Nephron progenitor cell (in vitro differentiated cells): ENCODE results near the gene PASK.

Experiments
- DNase-seq: peaks from one replicate; pipeline ENCODE4 v3.0.0; 2021
- H3K27ac Mint-ChIP-seq: 2 replicates; pipeline ENCODE4 v1.8.0; 2021; ENCODE audit warnings: mild to moderate bottlenecking, moderate library complexity, mixed read lengths
- H3K27me3 Mint-ChIP-seq: 2 replicates; pipeline ENCODE4 v1.8.0; 2021; ENCODE audit warnings: mild to moderate bottlenecking, low read depth, mixed read lengths; ENCODE audit not compliant: poor library complexity
- H3K36me3 Mint-ChIP-seq: 2 replicates; pipeline ENCODE4 v1.8.0; 2021; ENCODE audit warnings: low read depth, mixed read lengths
- H3K4me1 Mint-ChIP-seq: 2 replicates; pipeline ENCODE4 v1.8.0; 2021; ENCODE audit warnings: mixed read lengths
- H3K4me3 Mint-ChIP-seq: 2 replicates; pipeline ENCODE4 v1.8.0; 2021; ENCODE audit warnings: mild to moderate bottlenecking, moderate library complexity, mixed read lengths
- H3K9me3 Mint-ChIP-seq: 2 replicates; pipeline ENCODE4 v1.8.0; 2021; ENCODE audit warnings: mild to moderate bottlenecking, moderate library complexity, mixed read lengths
- CTCF ChIP-seq: fragments of 200-600 bp; sonication (generic); IDR thresholded peaks from 2 replicates; pipeline ENCODE4 v1.5.0; 2021; ENCODE audit warnings: antibody characterized with exemption

Gene PASK

GRCh38 chr2:241188361-241189092 is 39.3 kb upstream of the PASK start, which contains the start of gene ANO7:
ANO7 (plus strand) TSS chr2:241188677; CDS start chr2:241190064, 1,387 bp downstream.
- no peak for DNase-seq
- Mint-ChIP-seq H3K4me1 (peaks cover 29% of the 10 kb centered on the region), H3K4me3 (no peak within 1 kb of the TSS), H3K36me3 (no peaks in the 10 kb centered on the region), H3K27me3 (no peaks in the 10 kb centered on the region), H3K27ac (no peak within 1 kb of the TSS), H3K9me3 (no peaks in the 10 kb centered on the region)
- no peak for TF ChIP-seq CTCF

GRCh38 chr2:241187918-241188234 is 38.6 kb upstream of the PASK start:
- no peak for TF ChIP-seq CTCF
- no peak overlapping the region for H3K4me3 Mint-ChIP-seq
- H3K27ac Mint-ChIP-seq, result no peak overlapping the region
- H3K27me3 Mint-ChIP-seq, result no peaks in the 10 kb centered on the region
- peaks cover 29% of the 10 kb centered on the region for H3K4me1 Mint-ChIP-seq
- H3K9me3 Mint-ChIP-seq, result no peaks in the 10 kb centered on the region
- no peaks in the 10 kb centered on the region for H3K36me3 Mint-ChIP-seq
- DNase-seq, result no peak

GRCh38 chr2:241187101-241187917 is 38.0 kb upstream of the PASK start:
- DNase-seq, result no peak
- TF ChIP-seq CTCF, result no peak
- Mint-ChIP-seq H3K27ac (no peak overlapping the region), H3K4me1 (peaks cover 29% of the 10 kb centered on the region), H3K4me3 (no peak overlapping the region), H3K9me3 (no peaks in the 10 kb centered on the region), H3K27me3 (no peaks in the 10 kb centered on the region), H3K36me3 (no peaks in the 10 kb centered on the region)

- no peaks in the 10 kb centered on the region for H3K9me3 Mint-ChIP-seq
- H3K27me3 Mint-ChIP-seq, result no peaks in the 10 kb centered on the region
- DNase-seq, result no peak
- TF ChIP-seq CTCF, result no peak
- peaks cover 29% of the 10 kb centered on the region for H3K4me1 Mint-ChIP-seq
- no peak overlapping the region for H3K4me3 Mint-ChIP-seq
- no peaks in the 10 kb centered on the region for H3K36me3 Mint-ChIP-seq
- no peak overlapping the region for H3K27ac Mint-ChIP-seq
These were observed 36.7 kb upstream of the PASK start for GRCh38 chr2:241185961-241186360.

- no peak for TF ChIP-seq CTCF
- H3K4me1 Mint-ChIP-seq, result peaks cover 29% of the 10 kb centered on the region
- H3K27me3 Mint-ChIP-seq, result no peaks in the 10 kb centered on the region
- H3K4me3 Mint-ChIP-seq, result no peak overlapping the region
- H3K36me3 Mint-ChIP-seq, result no peaks in the 10 kb centered on the region
- no peak overlapping the region for H3K27ac Mint-ChIP-seq
- DNase-seq, result no peak
- H3K9me3 Mint-ChIP-seq, result no peaks in the 10 kb centered on the region
These were observed 35.6 kb upstream of the PASK start for GRCh38 chr2:241184901-241185300.
